Measurements from ENCODE around the gene ICOSLG.

Gene ICOSLG

GRCh38 chr21:44260791-44261631, 20.3 kb upstream of the ICOSLG start:
- Histone ChIP-seq H4K20me1 (ENCODE audit: insufficient read depth, low read length) (no peaks in the 10 kb centered on the region), H3K9ac (ENCODE audit: low read length) (no peak overlapping the region), H3K36me3 (replicated peaks; ENCODE audit: insufficient read depth, low read length) (no peaks in the 10 kb centered on the region), H3K4me2 (ENCODE audit: low read depth, low read length) (no peak overlapping the region), H3F3A (ENCODE audit: insufficient read depth, low read length) (no peaks in the 10 kb centered on the region), H2AFZ (ENCODE audit: low read length) (no peak overlapping the region), H3K4me3 (ENCODE audit: low read length) (no peak overlapping the region), H3K9me3 (replicated peaks; ENCODE audit: insufficient read depth, low read length) (no peaks in the 10 kb centered on the region), H3K9me2 (replicated peaks; ENCODE audit: insufficient read depth, low read length) (no peaks in the 10 kb centered on the region), H3K27ac (ENCODE audit: low read length) (no peak overlapping the region), H3K79me2 (ENCODE audit: low read length) (no peaks in the 10 kb centered on the region), H3K4me1 (ENCODE audit: low read length) (no peaks in the 10 kb centered on the region), H3K27me3 (replicated peaks; ENCODE audit: insufficient read depth, low read length) (peaks cover 48% of the 10 kb centered on the region)
- no peak for TF ChIP-seq EZH2 (optimal IDR thresholded peaks at IDR 0.05; ENCODE audit: low read depth, low read length)
- no peak for TF ChIP-seq CTCF (IDR thresholded peaks at IDR 0.05; ENCODE audit: low read length)
- no peak for TF ChIP-seq EZH2phosphoT487 (IDR thresholded peaks at IDR 0.05; ENCODE audit: low read length)
- DNase-seq: no peak

- Histone ChIP-seq H3K9me3 (replicated peaks; ENCODE audit: insufficient read depth, low read length) (no peaks in the 10 kb centered on the region), H3K36me3 (replicated peaks; ENCODE audit: insufficient read depth, low read length) (no peaks in the 10 kb centered on the region), H3K9me2 (replicated peaks; ENCODE audit: insufficient read depth, low read length) (no peaks in the 10 kb centered on the region), H3K4me3 (ENCODE audit: low read length) (no peak overlapping the region), H4K20me1 (ENCODE audit: insufficient read depth, low read length) (no peaks in the 10 kb centered on the region), H3K27ac (ENCODE audit: low read length) (no peak overlapping the region), H3F3A (ENCODE audit: insufficient read depth, low read length) (no peaks in the 10 kb centered on the region), H3K4me2 (ENCODE audit: low read depth, low read length) (no peak overlapping the region), H3K4me1 (ENCODE audit: low read length) (no peaks in the 10 kb centered on the region), H3K79me2 (ENCODE audit: low read length) (no peaks in the 10 kb centered on the region), H3K27me3 (replicated peaks; ENCODE audit: insufficient read depth, low read length) (peaks cover 54% of the 10 kb centered on the region), H2AFZ (ENCODE audit: low read length) (no peak overlapping the region), H3K9ac (ENCODE audit: low read length) (no peak overlapping the region)
- TF ChIP-seq CTCF (IDR thresholded peaks at IDR 0.05; ENCODE audit: low read length) (no peak), EZH2phosphoT487 (IDR thresholded peaks at IDR 0.05; ENCODE audit: low read length) (no peak), EZH2 (optimal IDR thresholded peaks at IDR 0.05; ENCODE audit: low read depth, low read length) (no peak)
- DNase-seq: no peak
Measured at GRCh38 chr21:44260066-44260465, 19.3 kb upstream of the ICOSLG start.

- DNase-seq: no peak
Measured at GRCh38 chr21:44259082-44259705, 18.5 kb upstream of the ICOSLG start.

More at GRCh38 chr21:44259082-44259705, 18.5 kb upstream of the ICOSLG start:
- no peaks in the 10 kb centered on the region for H3K36me3 ChIP-seq (replicated peaks; ENCODE audit: insufficient read depth, low read length)
- H3K9me2 ChIP-seq (replicated peaks; ENCODE audit: insufficient read depth, low read length): no peaks in the 10 kb centered on the region
- TF ChIP-seq EZH2phosphoT487 (IDR thresholded peaks at IDR 0.05; ENCODE audit: low read length): no peak
- no peak for TF ChIP-seq EZH2 (optimal IDR thresholded peaks at IDR 0.05; ENCODE audit: low read depth, low read length)
- no peak for TF ChIP-seq CTCF (IDR thresholded peaks at IDR 0.05; ENCODE audit: low read length)
- H2AFZ ChIP-seq (ENCODE audit: low read length): no peak overlapping the region
- H3K4me1 ChIP-seq (ENCODE audit: low read length): no peaks in the 10 kb centered on the region
- no peak overlapping the region for H3K4me3 ChIP-seq (ENCODE audit: low read length)
- no peak overlapping the region for H3K9ac ChIP-seq (ENCODE audit: low read length)
- no peaks in the 10 kb centered on the region for H3K9me3 ChIP-seq (replicated peaks; ENCODE audit: insufficient read depth, low read length)
- no peaks in the 10 kb centered on the region for H3K79me2 ChIP-seq (ENCODE audit: low read length)
- H3K4me2 ChIP-seq (ENCODE audit: low read depth, low read length): no peak overlapping the region
- H3K27ac ChIP-seq (ENCODE audit: low read length): no peak overlapping the region
- no peaks in the 10 kb centered on the region for H3F3A ChIP-seq (ENCODE audit: insufficient read depth, low read length)
- H3K27me3 ChIP-seq (replicated peaks; ENCODE audit: insufficient read depth, low read length): peaks cover 61% of the 10 kb centered on the region
- no peaks in the 10 kb centered on the region for H4K20me1 ChIP-seq (ENCODE audit: insufficient read depth, low read length)

Measured in MM.1S (cell line).